NT2/D1 (cell line): ENCODE measurements around the gene PDPR.
"Not testable (repeated sequence)": the region's sequence is repeated elsewhere in the genome, so short reads cannot be mapped to it uniquely, and the experiment has no call there.

Experiments
- SUZ12 ChIP-seq: IDR thresholded peaks from 2 replicates; pipeline ENCODE4 v1.6.1; 2011; ENCODE audit not compliant: insufficient read length, insufficient read depth; ENCODE audit errors: extremely low read depth
- YY1 ChIP-seq: IDR thresholded peaks from 2 replicates; pipeline ENCODE4 v1.6.1; 2011; ENCODE audit not compliant: insufficient read length, insufficient read depth
- ZNF274 ChIP-seq: IDR thresholded peaks from 2 replicates; pipeline ENCODE4 v1.6.1; 2011; ENCODE audit warnings: mild to moderate bottlenecking, low read depth, low read length

- TF ChIP-seq YY1, SUZ12, ZNF274: not testable (repeated sequence)
These were observed 83.5 kb downstream of the PDPR start for GRCh38 chr16:70197611-70198010.
